ENCODE results near the gene MAN2B2. TPM values are rescaled to one million over a fixed set of nuclear protein-coding genes. Genes with fewer than 3 reads are reported as not detected.

The MAN2B2 gene
- total and polyA plus RNA-seq, 12 donors = 6.0 to 27.1 (median 18.2) TPM

DNA sequence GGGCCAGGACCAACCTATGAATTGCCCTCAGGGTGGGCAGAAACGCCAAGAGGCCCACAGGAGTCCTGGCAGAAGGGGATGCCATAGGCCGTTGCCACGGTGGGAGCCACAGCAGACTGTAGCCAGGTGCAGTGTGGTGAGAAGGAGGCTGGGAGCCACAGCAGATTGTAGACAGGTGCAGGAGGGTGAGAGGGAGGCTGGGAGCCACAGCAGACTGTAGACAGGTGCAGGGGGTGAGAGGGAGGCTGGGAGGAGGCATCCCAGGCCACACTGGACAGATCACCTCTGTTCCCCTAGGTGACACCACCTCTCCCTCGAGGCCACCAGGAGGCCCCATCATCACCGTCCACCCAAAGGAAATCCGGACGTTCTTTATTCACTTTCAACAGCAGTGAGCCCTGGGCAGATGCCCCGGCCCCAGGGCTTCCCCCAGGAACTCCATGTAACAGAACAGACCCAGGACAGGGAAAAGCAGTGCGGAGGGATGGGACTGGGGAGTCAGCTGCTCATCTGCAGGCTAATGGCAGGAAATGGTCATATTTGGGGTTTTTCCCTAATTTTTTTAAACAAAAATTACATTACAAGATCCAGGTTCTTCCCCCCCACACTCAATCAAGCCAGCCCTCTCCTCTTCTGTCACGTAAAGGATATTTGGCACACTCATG lies 46.0 kb downstream of the MAN2B2 start:
- H3K27me3 ChIP-seq = no peaks in the 10 kb centered on the region
- H3K36me3 ChIP-seq = peaks cover 0 to 57% (median 24%) of the 10 kb centered on the region in 9 donors
- intact Hi-C loops (cut with DNase I) = no loop called here
- DNase-seq (no peak), ATAC-seq (peak in 1 of 8 donors; percentile 50)
- H3K4me1 ChIP-seq = no peaks in the 10 kb centered on the region
- H3K9me3 ChIP-seq = no peaks in the 10 kb centered on the region
- H3K4me3 ChIP-seq = no peak overlapping the region
- TF ChIP-seq, protein P1, sequence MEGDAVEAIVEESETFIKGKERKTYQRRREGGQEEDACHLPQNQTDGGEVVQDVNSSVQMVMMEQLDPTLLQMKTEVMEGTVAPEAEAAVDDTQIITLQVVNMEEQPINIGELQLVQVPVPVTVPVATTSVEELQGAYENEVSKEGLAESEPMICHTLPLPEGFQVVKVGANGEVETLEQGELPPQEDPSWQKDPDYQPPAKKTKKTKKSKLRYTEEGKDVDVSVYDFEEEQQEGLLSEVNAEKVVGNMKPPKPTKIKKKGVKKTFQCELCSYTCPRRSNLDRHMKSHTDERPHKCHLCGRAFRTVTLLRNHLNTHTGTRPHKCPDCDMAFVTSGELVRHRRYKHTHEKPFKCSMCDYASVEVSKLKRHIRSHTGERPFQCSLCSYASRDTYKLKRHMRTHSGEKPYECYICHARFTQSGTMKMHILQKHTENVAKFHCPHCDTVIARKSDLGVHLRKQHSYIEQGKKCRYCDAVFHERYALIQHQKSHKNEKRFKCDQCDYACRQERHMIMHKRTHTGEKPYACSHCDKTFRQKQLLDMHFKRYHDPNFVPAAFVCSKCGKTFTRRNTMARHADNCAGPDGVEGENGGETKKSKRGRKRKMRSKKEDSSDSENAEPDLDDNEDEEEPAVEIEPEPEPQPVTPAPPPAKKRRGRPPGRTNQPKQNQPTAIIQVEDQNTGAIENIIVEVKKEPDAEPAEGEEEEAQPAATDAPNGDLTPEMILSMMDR (IDR thresholded peaks at IDR 0.05) = no peak
- WGBS, 2 donors = 90 to 92% methylated on average over 10 of the region's 10 CpGs
- H3K27ac ChIP-seq = no peak overlapping the region

GRCh38 chr4:6621556-6621927 lies 46.6 kb downstream of the MAN2B2 start:
- TF ChIP-seq, protein P1 (IDR thresholded peaks at IDR 0.05) = no peak
- DNase-seq = no peak
- H3K36me3 ChIP-seq = peaks cover 0 to 51% (median 19%) of the 10 kb centered on the region in 9 donors
- no peaks in the 10 kb centered on the region for H3K27me3 ChIP-seq
- intact Hi-C loops (cut with DNase I) = no loop called here
- WGBS, 2 donors = 92 to 94% methylated on average over 13 of the region's 13 CpGs
- H3K27ac ChIP-seq = no peak overlapping the region
- H3K4me3 ChIP-seq = no peak overlapping the region
- no peaks in the 10 kb centered on the region for H3K4me1 ChIP-seq
- ATAC-seq = no peak
- no peaks in the 10 kb centered on the region for H3K9me3 ChIP-seq

DNA sequence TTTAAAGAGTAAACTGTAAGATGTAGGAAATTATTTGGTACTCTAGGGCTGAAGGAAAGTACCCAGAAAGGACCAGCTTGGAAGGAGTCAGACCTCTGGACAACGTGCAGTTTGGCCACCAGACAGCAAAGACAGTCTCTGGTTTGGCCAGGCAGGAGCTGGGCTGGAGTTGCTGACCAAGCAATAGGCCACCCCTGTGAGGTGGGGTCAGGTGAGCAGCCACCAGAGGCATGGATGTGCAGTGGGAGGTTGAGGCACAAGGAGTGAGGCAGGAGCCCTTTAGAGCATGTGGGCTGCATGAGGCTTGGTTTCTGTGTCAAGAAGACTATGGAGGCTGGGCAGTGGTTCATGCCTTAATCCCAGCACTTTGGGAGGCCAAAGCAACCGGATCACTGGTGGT lies 47.8 kb downstream of the MAN2B2 start:
- Histone ChIP-seq H3K4me3 (no peak overlapping the region), H3K4me1 (no peaks in the 10 kb centered on the region), H3K27me3 (no peaks in the 10 kb centered on the region), H3K9me3 (no peaks in the 10 kb centered on the region), H3K36me3 (peaks cover 0 to 39% (median 13%) of the 10 kb centered on the region in 9 donors), H3K27ac (no peak overlapping the region)
- TF ChIP-seq, protein P1 (IDR thresholded peaks at IDR 0.05) = no peak
- ATAC-seq (no peak), DNase-seq (no peak)
- 90 to 92% methylated on average over 2 of the region's 2 CpGs for WGBS, 2 donors
- intact Hi-C loops (cut with DNase I) = no loop called here

DNA sequence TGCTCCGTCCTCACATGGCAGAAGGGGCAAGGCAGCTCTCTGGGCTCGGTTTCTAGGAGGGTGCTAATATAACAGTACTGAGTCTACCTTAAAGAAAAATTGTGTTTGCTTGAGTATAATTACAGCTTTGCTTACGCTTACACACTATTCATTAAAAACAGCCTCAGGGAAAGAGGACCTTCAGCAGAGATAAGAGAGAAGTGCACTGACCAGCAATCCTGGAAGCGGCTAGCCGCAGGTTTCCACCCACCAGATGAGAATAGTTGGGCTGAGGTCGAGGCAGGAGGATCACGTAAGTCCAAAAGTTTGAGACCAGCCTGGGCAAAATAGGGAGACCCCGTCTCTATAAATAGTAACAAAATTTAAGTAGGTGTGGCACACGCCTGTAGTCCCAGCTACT lies 50.3 kb downstream of the MAN2B2 start:
- WGBS, 2 donors = 90 to 92% methylated on average over 9 of the region's 9 CpGs
- ATAC-seq = no peak
- no peak overlapping the region for H3K27ac ChIP-seq
- TF ChIP-seq, protein P1 (IDR thresholded peaks at IDR 0.05) = no peak
- H3K4me3 ChIP-seq = no peak overlapping the region
- peaks cover 0 to 14% (median 0%) of the 10 kb centered on the region in 9 donors for H3K36me3 ChIP-seq
- H3K27me3 ChIP-seq = no peaks in the 10 kb centered on the region
- no peaks in the 10 kb centered on the region for H3K4me1 ChIP-seq
- no peaks in the 10 kb centered on the region for H3K9me3 ChIP-seq
- intact Hi-C loops (cut with DNase I) = no loop called here
- DNase-seq = no peak
